PFSK-1 (cell line): ENCODE results near the gene POLE.

Experiments
- FOXP2 ChIP-seq: optimal IDR thresholded peaks from 2 replicates; pipeline ENCODE3; 2011; ENCODE audit warnings: borderline replicate concordance, control low read depth, inconsistent platforms; ENCODE audit not compliant: insufficient read depth; ENCODE audit errors: extremely low read length, extremely low read depth
- POLR2AphosphoS5 ChIP-seq: IDR thresholded peaks from 2 replicates; pipeline ENCODE4 v1.6.1; 2012; ENCODE audit warnings: low read depth, mild to moderate bottlenecking, control low read depth, low read length, moderate library complexity
- SIN3A ChIP-seq: IDR thresholded peaks from 2 replicates; pipeline ENCODE4 v1.6.1; 2012; ENCODE audit warnings: mild to moderate bottlenecking, low read length, moderate library complexity, borderline replicate concordance; ENCODE audit not compliant: insufficient read depth
- TAF1 ChIP-seq: IDR thresholded peaks from 2 replicates; pipeline ENCODE4 v1.6.1; 2012; ENCODE audit warnings: low read length, control low read depth, borderline replicate concordance; ENCODE audit not compliant: insufficient read depth
- TF ChIP-seq, protein P1 (sequence below), 2 experiments: IDR thresholded peaks; 2 replicates each; pipeline versions ENCODE4 v1.6.1 to v1.8.0; 2011 to 2012; ENCODE audit warnings: low read depth in 2 of 2, low read length in 2 of 2, control low read depth in 1 of 2, inconsistent platforms in 1 of 2, mild to moderate bottlenecking in 1 of 2, moderate library complexity in 1 of 2; ENCODE audit not compliant: insufficient read depth in 1 of 2

DNA sequence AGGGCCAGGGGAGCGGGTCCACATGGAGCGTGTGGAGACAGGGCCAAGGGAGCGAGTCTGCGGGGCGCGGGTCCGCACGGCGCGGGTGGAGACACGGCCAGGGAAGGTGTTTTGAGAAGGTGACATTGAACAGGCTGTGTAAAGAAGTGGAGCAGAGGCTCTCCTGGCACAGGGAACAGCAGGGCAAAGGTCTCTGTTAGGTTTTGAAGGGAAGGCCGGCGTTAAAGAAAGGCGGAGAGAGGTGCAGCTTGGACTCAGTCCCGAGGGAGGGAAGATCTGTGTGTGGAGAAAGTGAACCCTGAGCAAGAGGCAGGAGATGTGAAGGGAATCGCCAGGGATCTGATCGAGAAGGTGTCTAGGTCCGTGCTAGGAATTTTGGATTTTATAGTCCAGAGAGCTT, 2.1 kb upstream of the POLE start:
- 0 out of 2 replicates have a peak, but pooled peaks have one; percentile 38 for TF ChIP-seq POLR2AphosphoS5
- no peak for TF ChIP-seq SIN3A
- TF ChIP-seq TAF1: no peak
- TF ChIP-seq, protein P1, sequence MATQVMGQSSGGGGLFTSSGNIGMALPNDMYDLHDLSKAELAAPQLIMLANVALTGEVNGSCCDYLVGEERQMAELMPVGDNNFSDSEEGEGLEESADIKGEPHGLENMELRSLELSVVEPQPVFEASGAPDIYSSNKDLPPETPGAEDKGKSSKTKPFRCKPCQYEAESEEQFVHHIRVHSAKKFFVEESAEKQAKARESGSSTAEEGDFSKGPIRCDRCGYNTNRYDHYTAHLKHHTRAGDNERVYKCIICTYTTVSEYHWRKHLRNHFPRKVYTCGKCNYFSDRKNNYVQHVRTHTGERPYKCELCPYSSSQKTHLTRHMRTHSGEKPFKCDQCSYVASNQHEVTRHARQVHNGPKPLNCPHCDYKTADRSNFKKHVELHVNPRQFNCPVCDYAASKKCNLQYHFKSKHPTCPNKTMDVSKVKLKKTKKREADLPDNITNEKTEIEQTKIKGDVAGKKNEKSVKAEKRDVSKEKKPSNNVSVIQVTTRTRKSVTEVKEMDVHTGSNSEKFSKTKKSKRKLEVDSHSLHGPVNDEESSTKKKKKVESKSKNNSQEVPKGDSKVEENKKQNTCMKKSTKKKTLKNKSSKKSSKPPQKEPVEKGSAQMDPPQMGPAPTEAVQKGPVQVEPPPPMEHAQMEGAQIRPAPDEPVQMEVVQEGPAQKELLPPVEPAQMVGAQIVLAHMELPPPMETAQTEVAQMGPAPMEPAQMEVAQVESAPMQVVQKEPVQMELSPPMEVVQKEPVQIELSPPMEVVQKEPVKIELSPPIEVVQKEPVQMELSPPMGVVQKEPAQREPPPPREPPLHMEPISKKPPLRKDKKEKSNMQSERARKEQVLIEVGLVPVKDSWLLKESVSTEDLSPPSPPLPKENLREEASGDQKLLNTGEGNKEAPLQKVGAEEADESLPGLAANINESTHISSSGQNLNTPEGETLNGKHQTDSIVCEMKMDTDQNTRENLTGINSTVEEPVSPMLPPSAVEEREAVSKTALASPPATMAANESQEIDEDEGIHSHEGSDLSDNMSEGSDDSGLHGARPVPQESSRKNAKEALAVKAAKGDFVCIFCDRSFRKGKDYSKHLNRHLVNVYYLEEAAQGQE (IDR thresholded peaks at IDR 0.05; ENCODE audit: insufficient read depth in 1 of 2, low read depth in 2 of 2, low read length in 2 of 2): no peak
- TF ChIP-seq FOXP2: no peak
